ENCODE measurements around the gene PTGES3L. TPM values are rescaled to one million over a fixed set of nuclear protein-coding genes. Genes with fewer than 3 reads are reported as not detected.

The PTGES3L gene
- total and polyA plus RNA-seq, 2 of the 13 experiments (the other 11 are each of a cell fraction or from before 2014, with no cell fraction given): 1.2 to 2.9 TPM

DNA sequence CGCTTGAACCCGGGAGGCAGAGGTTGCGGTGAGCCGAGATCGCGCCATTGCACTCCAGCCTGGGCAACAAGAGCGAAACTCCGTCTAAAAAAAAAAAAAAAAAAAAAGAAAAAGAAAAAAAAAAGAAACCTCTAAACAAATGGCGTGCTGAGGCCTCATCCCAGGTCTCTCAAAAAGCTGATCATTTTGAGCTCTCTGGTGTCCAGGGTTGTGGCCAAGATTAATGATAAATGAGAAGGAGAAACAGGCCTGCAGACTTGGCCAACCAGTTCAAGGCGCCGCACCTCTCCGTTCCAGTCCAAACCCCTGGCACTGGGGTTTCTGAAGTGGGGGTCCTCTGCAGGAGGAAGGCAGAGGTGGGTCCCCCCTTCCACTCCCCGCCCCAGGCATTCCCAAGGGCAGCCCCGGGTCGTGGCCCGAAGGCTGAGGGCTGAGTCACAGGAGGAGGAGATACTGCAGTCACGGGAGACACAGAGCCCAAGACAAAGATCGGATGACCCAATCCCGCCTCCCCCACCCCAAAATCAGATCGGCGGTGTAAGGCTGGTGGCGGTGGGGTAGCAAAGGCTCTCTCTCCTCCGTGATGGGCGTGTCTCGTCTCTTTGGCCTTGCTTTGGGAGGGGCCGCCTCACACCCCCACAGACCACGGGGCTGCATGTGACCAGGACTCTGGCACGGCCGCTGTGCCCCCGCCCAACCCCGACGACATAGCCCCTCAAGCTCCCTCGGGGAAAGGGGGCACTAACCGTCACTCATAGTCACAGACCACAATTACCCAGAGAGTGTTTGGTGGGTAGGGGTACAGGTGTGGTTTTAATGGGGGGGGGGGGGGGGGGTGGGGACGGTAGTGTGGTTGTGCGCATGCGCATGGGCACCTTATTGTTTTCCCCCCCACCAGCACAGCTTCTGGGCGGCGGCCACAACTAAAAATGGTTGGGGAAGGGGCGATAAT is 41.2 kb upstream of the PTGES3L start:
- peak overlapping the region; percentile 80 for H3K4me2 ChIP-seq (ENCODE audit: low read depth, low read length)
- POLR2A ChIA-PET: interaction anchor here (0.6 to 4.5 kb wide), 12 partner anchors 10 to 295 kb away, joined by 3 to 55 read pairs (median 9); partner anchors contain the start of genes NBR1, RPL27 and TMEM106A
- in situ Hi-C loops (cut with HindIII; ENCODE audit: extremely low pct_ligation_motif_present, low pct_unique_long_range_greater_than_20kb) (no loop called here), intact Hi-C loops (cut with micrococcal nuclease; ENCODE audit: unreplicated experiment) (loop anchor here (1.0 to 5.0 kb wide), 3 partner anchors 11 to 311 kb away; partner anchors contain the start of gene TMEM106A)
- peak overlapping the region; percentile 94 for H3K9ac ChIP-seq (ENCODE audit: insufficient read depth, low read depth, low read length)
- BruUV-seq (replicated peaks): TSS peak; percentile 42
- 31% methylated on average over 32 of the region's 40 CpGs for WGBS (ENCODE audit: low lambda C conversion rate)
- ATAC-seq (peak; percentile 42), FAIRE-seq (no peak), DNase-seq (ENCODE audit: low spot score) (peak; percentile 63)
- H3K9me3 ChIP-seq (ENCODE audit: low read length): no peaks in the 10 kb centered on the region
- H4K20me1 ChIP-seq (ENCODE audit: insufficient read depth, low read length): no peaks in the 10 kb centered on the region
- peak overlapping the region; percentile 70 for H3K27ac ChIP-seq (ENCODE audit: extremely low read length, insufficient read depth, low read length)
- H3K4me1 ChIP-seq (ENCODE audit: insufficient read depth, low read length): peaks cover 44% of the 10 kb centered on the region
- H3K27me3 ChIP-seq (ENCODE audit: control insufficient read depth in 1 of 2, insufficient read depth in 2 of 2, low read length in 2 of 2): no peaks in the 10 kb centered on the region; a peak in 1 of 5 replicates
- H2AFZ ChIP-seq (ENCODE audit: low read length): no peak overlapping the region
- H3K36me3 ChIP-seq (replicated peaks in 1 of 2; ENCODE audit: control insufficient read depth in 1 of 2, insufficient read depth in 2 of 2, low read length in 2 of 2): peaks cover 15 to 36% of the 10 kb centered on the region in 2 experiments
- peak overlapping the region; percentile 96 to 100 (median 100) for H3K4me3 ChIP-seq (replicated peaks in 1 of 3; ENCODE audit: insufficient read depth in 1 of 3, low read depth in 2 of 3, low read length in 3 of 3)
- CTCF ChIA-PET (ENCODE audit: low intra/inter-chr PET ratio, low total read pairs): no interaction called here
- H3K79me2 ChIP-seq (ENCODE audit: insufficient read depth, low read length): peaks cover 26% of the 10 kb centered on the region
- TF ChIP-seq, protein P1, sequence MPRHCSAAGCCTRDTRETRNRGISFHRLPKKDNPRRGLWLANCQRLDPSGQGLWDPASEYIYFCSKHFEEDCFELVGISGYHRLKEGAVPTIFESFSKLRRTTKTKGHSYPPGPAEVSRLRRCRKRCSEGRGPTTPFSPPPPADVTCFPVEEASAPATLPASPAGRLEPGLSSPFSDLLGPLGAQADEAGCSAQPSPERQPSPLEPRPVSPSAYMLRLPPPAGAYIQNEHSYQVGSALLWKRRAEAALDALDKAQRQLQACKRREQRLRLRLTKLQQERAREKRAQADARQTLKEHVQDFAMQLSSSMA (CRISPR knock-in tag; IDR thresholded peaks at IDR 0.05): peak; percentile 12; the same call in 1 of the 2 replicates
- TF ChIP-seq HES4 (CRISPR knock-in tag; IDR thresholded peaks at IDR 0.05; ENCODE audit: borderline replicate concordance) (0 out of 2 replicates have a peak, but pooled peaks have one; percentile 3), ZBTB3 (CRISPR knock-in tag; IDR thresholded peaks at IDR 0.05; ENCODE audit: borderline replicate concordance, low read depth) (no peak), ZNF484 (CRISPR knock-in tag; IDR thresholded peaks at IDR 0.05; ENCODE audit: borderline replicate concordance, low read depth) (no peak), ZNF317 (CRISPR knock-in tag; IDR thresholded peaks at IDR 0.05) (0 out of 2 replicates have a peak, but pooled peaks have one; percentile 25)
- TF ChIP-seq, protein P2, sequence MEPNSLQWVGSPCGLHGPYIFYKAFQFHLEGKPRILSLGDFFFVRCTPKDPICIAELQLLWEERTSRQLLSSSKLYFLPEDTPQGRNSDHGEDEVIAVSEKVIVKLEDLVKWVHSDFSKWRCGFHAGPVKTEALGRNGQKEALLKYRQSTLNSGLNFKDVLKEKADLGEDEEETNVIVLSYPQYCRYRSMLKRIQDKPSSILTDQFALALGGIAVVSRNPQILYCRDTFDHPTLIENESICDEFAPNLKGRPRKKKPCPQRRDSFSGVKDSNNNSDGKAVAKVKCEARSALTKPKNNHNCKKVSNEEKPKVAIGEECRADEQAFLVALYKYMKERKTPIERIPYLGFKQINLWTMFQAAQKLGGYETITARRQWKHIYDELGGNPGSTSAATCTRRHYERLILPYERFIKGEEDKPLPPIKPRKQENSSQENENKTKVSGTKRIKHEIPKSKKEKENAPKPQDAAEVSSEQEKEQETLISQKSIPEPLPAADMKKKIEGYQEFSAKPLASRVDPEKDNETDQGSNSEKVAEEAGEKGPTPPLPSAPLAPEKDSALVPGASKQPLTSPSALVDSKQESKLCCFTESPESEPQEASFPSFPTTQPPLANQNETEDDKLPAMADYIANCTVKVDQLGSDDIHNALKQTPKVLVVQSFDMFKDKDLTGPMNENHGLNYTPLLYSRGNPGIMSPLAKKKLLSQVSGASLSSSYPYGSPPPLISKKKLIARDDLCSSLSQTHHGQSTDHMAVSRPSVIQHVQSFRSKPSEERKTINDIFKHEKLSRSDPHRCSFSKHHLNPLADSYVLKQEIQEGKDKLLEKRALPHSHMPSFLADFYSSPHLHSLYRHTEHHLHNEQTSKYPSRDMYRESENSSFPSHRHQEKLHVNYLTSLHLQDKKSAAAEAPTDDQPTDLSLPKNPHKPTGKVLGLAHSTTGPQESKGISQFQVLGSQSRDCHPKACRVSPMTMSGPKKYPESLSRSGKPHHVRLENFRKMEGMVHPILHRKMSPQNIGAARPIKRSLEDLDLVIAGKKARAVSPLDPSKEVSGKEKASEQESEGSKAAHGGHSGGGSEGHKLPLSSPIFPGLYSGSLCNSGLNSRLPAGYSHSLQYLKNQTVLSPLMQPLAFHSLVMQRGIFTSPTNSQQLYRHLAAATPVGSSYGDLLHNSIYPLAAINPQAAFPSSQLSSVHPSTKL (CRISPR knock-in tag; IDR thresholded peaks at IDR 0.05): peak; percentile 61
- TF ChIP-seq, protein P3, sequence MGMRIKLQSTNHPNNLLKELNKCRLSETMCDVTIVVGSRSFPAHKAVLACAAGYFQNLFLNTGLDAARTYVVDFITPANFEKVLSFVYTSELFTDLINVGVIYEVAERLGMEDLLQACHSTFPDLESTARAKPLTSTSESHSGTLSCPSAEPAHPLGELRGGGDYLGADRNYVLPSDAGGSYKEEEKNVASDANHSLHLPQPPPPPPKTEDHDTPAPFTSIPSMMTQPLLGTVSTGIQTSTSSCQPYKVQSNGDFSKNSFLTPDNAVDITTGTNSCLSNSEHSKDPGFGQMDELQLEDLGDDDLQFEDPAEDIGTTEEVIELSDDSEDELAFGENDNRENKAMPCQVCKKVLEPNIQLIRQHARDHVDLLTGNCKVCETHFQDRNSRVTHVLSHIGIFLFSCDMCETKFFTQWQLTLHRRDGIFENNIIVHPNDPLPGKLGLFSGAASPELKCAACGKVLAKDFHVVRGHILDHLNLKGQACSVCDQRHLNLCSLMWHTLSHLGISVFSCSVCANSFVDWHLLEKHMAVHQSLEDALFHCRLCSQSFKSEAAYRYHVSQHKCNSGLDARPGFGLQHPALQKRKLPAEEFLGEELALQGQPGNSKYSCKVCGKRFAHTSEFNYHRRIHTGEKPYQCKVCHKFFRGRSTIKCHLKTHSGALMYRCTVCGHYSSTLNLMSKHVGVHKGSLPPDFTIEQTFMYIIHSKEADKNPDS (CRISPR knock-in tag; IDR thresholded peaks at IDR 0.05): 0 out of 2 replicates have a peak, but pooled peaks have one; percentile 49
- TF ChIP-seq, protein P4, sequence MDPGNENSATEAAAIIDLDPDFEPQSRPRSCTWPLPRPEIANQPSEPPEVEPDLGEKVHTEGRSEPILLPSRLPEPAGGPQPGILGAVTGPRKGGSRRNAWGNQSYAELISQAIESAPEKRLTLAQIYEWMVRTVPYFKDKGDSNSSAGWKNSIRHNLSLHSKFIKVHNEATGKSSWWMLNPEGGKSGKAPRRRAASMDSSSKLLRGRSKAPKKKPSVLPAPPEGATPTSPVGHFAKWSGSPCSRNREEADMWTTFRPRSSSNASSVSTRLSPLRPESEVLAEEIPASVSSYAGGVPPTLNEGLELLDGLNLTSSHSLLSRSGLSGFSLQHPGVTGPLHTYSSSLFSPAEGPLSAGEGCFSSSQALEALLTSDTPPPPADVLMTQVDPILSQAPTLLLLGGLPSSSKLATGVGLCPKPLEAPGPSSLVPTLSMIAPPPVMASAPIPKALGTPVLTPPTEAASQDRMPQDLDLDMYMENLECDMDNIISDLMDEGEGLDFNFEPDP (CRISPR knock-in tag; conservative IDR thresholded peaks at IDR 0.05): no peak
- TF ChIP-seq, protein P5, sequence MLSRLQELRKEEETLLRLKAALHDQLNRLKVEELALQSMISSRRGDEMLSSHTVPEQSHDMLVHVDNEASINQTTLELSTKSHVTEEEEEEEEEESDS (CRISPR knock-in tag; IDR thresholded peaks at IDR 0.05; ENCODE audit: borderline replicate concordance): 0 out of 2 replicates have a peak, but pooled peaks have one; percentile 51
- TF ChIP-seq, protein P6, sequence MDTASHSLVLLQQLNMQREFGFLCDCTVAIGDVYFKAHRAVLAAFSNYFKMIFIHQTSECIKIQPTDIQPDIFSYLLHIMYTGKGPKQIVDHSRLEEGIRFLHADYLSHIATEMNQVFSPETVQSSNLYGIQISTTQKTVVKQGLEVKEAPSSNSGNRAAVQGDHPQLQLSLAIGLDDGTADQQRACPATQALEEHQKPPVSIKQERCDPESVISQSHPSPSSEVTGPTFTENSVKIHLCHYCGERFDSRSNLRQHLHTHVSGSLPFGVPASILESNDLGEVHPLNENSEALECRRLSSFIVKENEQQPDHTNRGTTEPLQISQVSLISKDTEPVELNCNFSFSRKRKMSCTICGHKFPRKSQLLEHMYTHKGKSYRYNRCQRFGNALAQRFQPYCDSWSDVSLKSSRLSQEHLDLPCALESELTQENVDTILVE (CRISPR knock-in tag; IDR thresholded peaks at IDR 0.05): no peak; the same call in 1 of the 2 replicates

All from HepG2 (cell line).